ENCODE measurements around the gene COG4.

DNA sequence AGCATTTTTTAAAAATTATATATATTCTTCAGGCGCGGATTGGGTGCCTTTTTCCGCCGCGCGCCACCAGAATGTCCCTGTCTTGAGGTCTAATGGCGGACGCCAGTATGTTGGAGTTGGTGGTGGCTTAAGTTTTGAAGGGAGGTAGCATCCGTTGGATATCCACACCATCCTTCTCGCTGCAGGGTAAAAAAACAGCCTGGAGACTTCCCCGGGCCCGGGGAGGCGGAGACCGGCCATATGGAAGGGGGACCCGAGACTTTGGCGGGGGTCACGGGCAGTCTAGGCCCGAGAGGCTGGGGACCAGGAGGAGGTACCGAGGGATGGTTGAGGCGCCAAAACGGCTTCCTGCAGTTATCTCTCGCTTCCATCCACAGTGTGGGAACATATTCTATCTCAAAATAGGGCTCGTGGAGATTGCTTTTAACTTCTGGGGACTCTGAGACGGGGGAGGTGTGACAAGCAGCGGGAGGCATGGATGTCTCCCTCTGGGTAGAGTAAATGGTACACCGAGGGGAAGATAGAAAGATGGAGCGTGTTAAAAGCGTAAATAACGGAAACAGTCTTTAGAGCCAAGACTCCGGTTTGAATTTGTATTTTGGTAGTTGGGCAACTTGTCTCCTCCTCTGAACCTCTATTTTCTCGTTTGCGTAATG is 517 bp upstream of the COG4 start, which contains the start of gene SF3B3:
- TF ChIP-seq, protein P1, sequence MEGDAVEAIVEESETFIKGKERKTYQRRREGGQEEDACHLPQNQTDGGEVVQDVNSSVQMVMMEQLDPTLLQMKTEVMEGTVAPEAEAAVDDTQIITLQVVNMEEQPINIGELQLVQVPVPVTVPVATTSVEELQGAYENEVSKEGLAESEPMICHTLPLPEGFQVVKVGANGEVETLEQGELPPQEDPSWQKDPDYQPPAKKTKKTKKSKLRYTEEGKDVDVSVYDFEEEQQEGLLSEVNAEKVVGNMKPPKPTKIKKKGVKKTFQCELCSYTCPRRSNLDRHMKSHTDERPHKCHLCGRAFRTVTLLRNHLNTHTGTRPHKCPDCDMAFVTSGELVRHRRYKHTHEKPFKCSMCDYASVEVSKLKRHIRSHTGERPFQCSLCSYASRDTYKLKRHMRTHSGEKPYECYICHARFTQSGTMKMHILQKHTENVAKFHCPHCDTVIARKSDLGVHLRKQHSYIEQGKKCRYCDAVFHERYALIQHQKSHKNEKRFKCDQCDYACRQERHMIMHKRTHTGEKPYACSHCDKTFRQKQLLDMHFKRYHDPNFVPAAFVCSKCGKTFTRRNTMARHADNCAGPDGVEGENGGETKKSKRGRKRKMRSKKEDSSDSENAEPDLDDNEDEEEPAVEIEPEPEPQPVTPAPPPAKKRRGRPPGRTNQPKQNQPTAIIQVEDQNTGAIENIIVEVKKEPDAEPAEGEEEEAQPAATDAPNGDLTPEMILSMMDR (IDR thresholded peaks at IDR 0.05 in 8 of 11, conservative IDR thresholded peaks at IDR 0.05 in 3 of 11): peak in 1 of 11 experiments; percentile 5
- peak; percentile 53 to 76 (median 61) for TF ChIP-seq POLR2AphosphoS5 (IDR thresholded peaks at IDR 0.05)
- no peak for TF ChIP-seq POLR2A (IDR thresholded peaks at IDR 0.05)
